Activated CD8-positive, alpha-beta memory T cell treated with anti-CD3 and anti-CD28 coated beads for 4 hours (primary cell): Measurements from ENCODE around the gene RAET1G.
"Not testable (repeated sequence)": the region's sequence is repeated elsewhere in the genome, so short reads cannot be mapped to it uniquely, and the experiment has no call there.

Experiments
- DNase-seq, 2 donors: peaks; one replicate each; pipeline ENCODE4 v3.0.0-alpha.2; 2020; ENCODE audit warnings: low read depth in 2 of 2

RAET1G gene

GRCh38 chr6:149934249-149935156 lies 11.6 kb upstream of the RAET1G start:
- DNase-seq = peak; percentile 47 to 48

GRCh38 chr6:149933461-149933860 lies 10.5 kb upstream of the RAET1G start:
- no peak for DNase-seq

- DNase-seq = no peak
Measured at GRCh38 chr6:149933036-149933435, 10.1 kb upstream of the RAET1G start.

GRCh38 chr6:149931501-149931900 lies 8.6 kb upstream of the RAET1G start:
- DNase-seq = no peak

- no peak for DNase-seq
Measured at GRCh38 chr6:149929422-149929821, 6.5 kb upstream of the RAET1G start.

- DNase-seq = not testable (repeated sequence)
Measured at GRCh38 chr6:149927025-149927424, 4.1 kb upstream of the RAET1G start.

GRCh38 chr6:149925974-149926777 lies 3.3 kb upstream of the RAET1G start:
- DNase-seq = peak; percentile 36 to 39

- DNase-seq = no peak
Measured at GRCh38 chr6:149925253-149925973, 2.5 kb upstream of the RAET1G start.

GRCh38 chr6:149924933-149925252 lies 2.0 kb upstream of the RAET1G start:
- no peak for DNase-seq

GRCh38 chr6:149924206-149924932 lies 1.4 kb upstream of the RAET1G start:
- DNase-seq = no peak

- DNase-seq = no peak
Measured at GRCh38 chr6:149923327-149923986, 536 bp upstream of the RAET1G start.

- not testable (repeated sequence) for DNase-seq
Measured at GRCh38 chr6:149922091-149922490, 830 bp downstream of the RAET1G start.

GRCh38 chr6:149921361-149921760 lies 1.6 kb downstream of the RAET1G start:
- DNase-seq = no peak

GRCh38 chr6:149919834-149920225 lies 3.1 kb downstream of the RAET1G start:
- no peak for DNase-seq

GRCh38 chr6:149919126-149919833 lies 3.6 kb downstream of the RAET1G start:
- not testable (repeated sequence) for DNase-seq

GRCh38 chr6:149918151-149918905 lies 4.6 kb downstream of the RAET1G start:
- DNase-seq = no peak

GRCh38 chr6:149917679-149918078 lies 5.2 kb downstream of the RAET1G start:
- DNase-seq = no peak

GRCh38 chr6:149915970-149916865 lies 6.7 kb downstream of the RAET1G start:
- DNase-seq = no peak
